GM23338 (cell line): ENCODE data around the gene SRP68. TPM values are rescaled to one million over a fixed set of nuclear protein-coding genes. Genes with fewer than 3 reads are reported as not detected.

Source experiments
- ATAC-seq: fragments of 200-7000 bp; cut with Tn5 transposase; 3 replicates; pipeline ENCODE4 v1.9.1; 2020
- DNase-seq: peaks from one replicate; pipeline ENCODE4 v3.0.0-alpha.2; 2015; ENCODE audit warnings: low spot score
- H2AFZ ChIP-seq: fragments of 200-600 bp; sonication (generic); 2 replicates; pipeline ENCODE4 v1.8.0; 2016; ENCODE audit warnings: antibody characterized with exemption, mild to moderate bottlenecking, moderate library complexity
- H3F3A ChIP-seq: fragments of 200-600 bp; sonication (generic); replicated peaks from 2 replicates; pipeline ENCODE4 v1.8.0; 2017; ENCODE audit warnings: antibody characterized with exemption, mixed run types, low read depth
- H3K27ac ChIP-seq: fragments of 200-600 bp; sonication (generic); 2 replicates; pipeline ENCODE4 v1.6.1; 2016; ENCODE audit warnings: low read depth
- H3K27me3 ChIP-seq: fragments of 200-600 bp; sonication (generic); 2 replicates; pipeline ENCODE4 v1.8.0; 2016; ENCODE audit warnings: mild to moderate bottlenecking, mixed run types, moderate library complexity; ENCODE audit not compliant: insufficient read depth
- H3K36me3 ChIP-seq: fragments of 200-600 bp; sonication (generic); 2 replicates; pipeline ENCODE4 v1.8.0; 2016; ENCODE audit warnings: mild to moderate bottlenecking; ENCODE audit not compliant: insufficient read depth
- H3K4me1 ChIP-seq: fragments of 200-600 bp; sonication (generic); 2 replicates; pipeline ENCODE4 v1.8.0; 2016; ENCODE audit warnings: mild to moderate bottlenecking, moderate library complexity; ENCODE audit not compliant: insufficient read depth
- H3K4me2 ChIP-seq: fragments of 200-600 bp; sonication (generic); 2 replicates; pipeline ENCODE4 v1.7.1; 2017; ENCODE audit warnings: mixed run types
- H3K4me3 ChIP-seq: fragments of 200-600 bp; sonication (generic); 2 replicates; pipeline ENCODE4 v1.6.1; 2016; ENCODE audit warnings: mixed run types
- H3K79me2 ChIP-seq: fragments of 200-600 bp; sonication (generic); replicated peaks from 2 replicates; pipeline ENCODE4 v1.8.0; 2017; ENCODE audit warnings: mild to moderate bottlenecking; ENCODE audit not compliant: insufficient read depth
- H3K9me2 ChIP-seq: fragments of 200-600 bp; sonication (generic); 2 replicates; pipeline ENCODE4 v1.8.0; 2017; ENCODE audit not compliant: insufficient read depth
- H4K20me1 ChIP-seq: fragments of 200-600 bp; sonication (generic); replicated peaks from 2 replicates; pipeline ENCODE4 v1.8.0; 2017; ENCODE audit warnings: mild to moderate bottlenecking; ENCODE audit not compliant: insufficient read depth
- H3K27ac Mint-ChIP-seq: 2 replicates; pipeline ENCODE4 v1.8.0; 2020; ENCODE audit warnings: inconsistent platforms, mild to moderate bottlenecking, moderate library complexity, mixed read lengths
- H3K27me3 Mint-ChIP-seq: 3 replicates; pipeline ENCODE4 v1.8.0; 2022; ENCODE audit warnings: low read depth, mild to moderate bottlenecking, moderate library complexity, mixed read lengths, inconsistent platforms; ENCODE audit not compliant: insufficient read depth, poor library complexity
- H3K36me3 Mint-ChIP-seq: 3 replicates; pipeline ENCODE4 v1.8.0; 2021; ENCODE audit warnings: low read depth, mild to moderate bottlenecking, inconsistent platforms, moderate library complexity, mixed read lengths
- H3K4me1 Mint-ChIP-seq: 3 replicates; pipeline ENCODE4 v1.8.0; 2020; ENCODE audit warnings: mild to moderate bottlenecking, inconsistent platforms, mixed read lengths
- H3K4me3 Mint-ChIP-seq: 3 replicates; pipeline ENCODE4 v1.8.0; 2021; ENCODE audit warnings: moderate library complexity, mild to moderate bottlenecking, inconsistent platforms, mixed read lengths
- H3K9me3 Mint-ChIP-seq: 3 replicates; pipeline ENCODE4 v1.8.0; 2020; ENCODE audit warnings: moderate library complexity, mild to moderate bottlenecking, inconsistent platforms, mixed read lengths
- CREB1 ChIP-seq: fragments of 250-450 bp; sonication (Bioruptor Pico); IDR thresholded peaks from 2 replicates; pipeline ENCODE4 v1.5.0; 2020; ENCODE audit warnings: low read depth, mild to moderate bottlenecking, moderate library complexity
- ETS1 ChIP-seq: IDR thresholded peaks from 2 replicates; pipeline ENCODE4 v1.6.1; 2016; ENCODE audit warnings: antibody characterized with exemption
- EZH2 ChIP-seq: fragments of 200-600 bp; sonication (generic); IDR thresholded peaks from one replicate; pipeline ENCODE4 v1.8.0; 2017; ENCODE audit warnings: antibody characterized with exemption, mild to moderate bottlenecking, low read depth; ENCODE audit not compliant: unreplicated experiment
- EZH2phosphoT487 ChIP-seq: fragments of 200-600 bp; sonication (generic); IDR thresholded peaks from one replicate; pipeline ENCODE4 v1.8.1; 2018; ENCODE audit warnings: antibody characterized with exemption; ENCODE audit not compliant: unreplicated experiment
- JUNB ChIP-seq: IDR thresholded peaks from one replicate; pipeline ENCODE4 v1.6.1; 2016; ENCODE audit warnings: antibody characterized with exemption; ENCODE audit not compliant: unreplicated experiment
- POLR2AphosphoS5 ChIP-seq: IDR thresholded peaks from 2 replicates; pipeline ENCODE4 v1.6.1; 2016; ENCODE audit warnings: antibody characterized with exemption, low read depth
- ZNF114 ChIP-seq: fragments of 250-450 bp; sonication (Bioruptor Pico); IDR thresholded peaks from 2 replicates; pipeline ENCODE4 v1.5.0; 2020; ENCODE audit warnings: mild to moderate bottlenecking, moderate library complexity
- polyA plus RNA-seq: library from polyadenylated mRNA; unstranded; fragments of >200 nt; fragmentation: Nextera tagmentation; extraction: Ambion mirVana; gene quantifications from 2 replicates; pipeline ENCODE4 v1.2.1, GENCODE V29; 2016
- total RNA-seq: library from RNA; depleted of rRNA; stranded (reverse); fragments of >200 nt; shearing (Covaris generic); gene quantifications from 2 replicates; pipeline ENCODE4 v1.2.3, GENCODE V29; 2014
- TF ChIP-seq, protein P1 (sequence below): IDR thresholded peaks from one replicate; pipeline ENCODE4 v1.6.1; 2018; ENCODE audit warnings: antibody characterized with exemption; ENCODE audit not compliant: unreplicated experiment
- TF ChIP-seq, protein P2 (sequence below): fragments of 250-450 bp; sonication (Bioruptor Pico); IDR thresholded peaks from 2 replicates; pipeline ENCODE4 v1.5.0; 2020; ENCODE audit warnings: mild to moderate bottlenecking, moderate library complexity
- TF ChIP-seq, protein P3 (sequence below), 2 experiments: fragments of 200-600 bp in 1 of 2; sonication (generic) in 1 of 2; conservative IDR thresholded peaks; 2 replicates each; pipeline versions ENCODE4 v1.5.1 to v1.6.1; 2016 to 2017; ENCODE audit warnings: antibody characterized with exemption in 2 of 2, low read depth in 2 of 2, mild to moderate bottlenecking in 2 of 2, moderate library complexity in 1 of 2

The SRP68 gene
- total and polyA plus RNA-seq, 2 experiments from 2014 or later = 30.7 to 62.8 TPM

DNA sequence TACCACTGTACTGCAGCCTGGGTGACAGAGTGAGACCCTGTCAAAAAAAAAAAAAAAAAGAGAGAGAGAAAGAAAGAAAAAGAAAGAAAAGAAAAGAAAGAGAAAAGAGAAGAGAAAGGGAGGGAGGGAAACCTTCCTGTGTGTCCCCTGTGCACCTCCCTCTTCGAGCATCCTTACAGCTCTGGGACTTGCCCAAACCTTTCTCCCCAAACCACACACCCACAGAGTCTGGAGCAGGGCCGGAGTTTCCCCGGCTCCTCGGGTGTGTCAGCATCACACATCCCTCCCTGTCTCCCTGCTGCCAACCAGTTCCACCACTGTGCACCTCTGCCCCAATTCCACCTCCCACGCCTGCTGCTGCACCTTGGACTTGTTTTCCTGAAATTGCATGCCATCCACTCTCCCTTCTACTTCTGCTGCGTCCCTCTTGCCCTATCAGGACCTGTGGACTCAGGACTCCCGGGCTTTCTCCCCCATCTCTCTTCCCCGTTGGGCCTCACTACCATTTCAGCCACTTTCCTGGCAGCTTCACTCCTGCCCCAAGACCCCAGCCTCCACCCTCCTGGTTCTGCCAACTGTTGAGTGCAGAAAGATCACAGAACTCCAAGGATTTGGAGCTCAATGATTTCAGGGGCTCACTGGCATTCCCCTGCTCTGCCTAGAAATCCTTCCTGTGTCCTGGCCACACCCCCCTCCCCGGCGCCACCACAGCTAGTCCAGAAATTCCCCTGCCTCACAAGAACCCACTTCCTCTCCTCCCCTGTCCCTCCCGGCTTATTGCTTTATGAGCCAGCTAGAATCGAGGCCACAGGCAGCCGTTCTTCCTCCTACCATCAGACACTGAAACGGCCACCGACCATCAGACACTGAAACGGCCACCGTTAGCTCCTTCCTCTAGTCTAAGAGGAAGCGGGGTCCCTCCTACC, 75.4 kb downstream of the SRP68 start (continued):
- no peak for TF ChIP-seq EZH2phosphoT487
- TF ChIP-seq CREB1 (CRISPR knock-in tag) = no peak
- TF ChIP-seq JUNB = no peak
- no peak for TF ChIP-seq EZH2

GRCh38 chr17:75995385-75995925, 76.9 kb downstream of the SRP68 start:
- TF ChIP-seq ZNF114 (CRISPR knock-in tag) (no peak), POLR2AphosphoS5 (no peak), ETS1 (no peak), JUNB (no peak)
- TF ChIP-seq, protein P1, sequence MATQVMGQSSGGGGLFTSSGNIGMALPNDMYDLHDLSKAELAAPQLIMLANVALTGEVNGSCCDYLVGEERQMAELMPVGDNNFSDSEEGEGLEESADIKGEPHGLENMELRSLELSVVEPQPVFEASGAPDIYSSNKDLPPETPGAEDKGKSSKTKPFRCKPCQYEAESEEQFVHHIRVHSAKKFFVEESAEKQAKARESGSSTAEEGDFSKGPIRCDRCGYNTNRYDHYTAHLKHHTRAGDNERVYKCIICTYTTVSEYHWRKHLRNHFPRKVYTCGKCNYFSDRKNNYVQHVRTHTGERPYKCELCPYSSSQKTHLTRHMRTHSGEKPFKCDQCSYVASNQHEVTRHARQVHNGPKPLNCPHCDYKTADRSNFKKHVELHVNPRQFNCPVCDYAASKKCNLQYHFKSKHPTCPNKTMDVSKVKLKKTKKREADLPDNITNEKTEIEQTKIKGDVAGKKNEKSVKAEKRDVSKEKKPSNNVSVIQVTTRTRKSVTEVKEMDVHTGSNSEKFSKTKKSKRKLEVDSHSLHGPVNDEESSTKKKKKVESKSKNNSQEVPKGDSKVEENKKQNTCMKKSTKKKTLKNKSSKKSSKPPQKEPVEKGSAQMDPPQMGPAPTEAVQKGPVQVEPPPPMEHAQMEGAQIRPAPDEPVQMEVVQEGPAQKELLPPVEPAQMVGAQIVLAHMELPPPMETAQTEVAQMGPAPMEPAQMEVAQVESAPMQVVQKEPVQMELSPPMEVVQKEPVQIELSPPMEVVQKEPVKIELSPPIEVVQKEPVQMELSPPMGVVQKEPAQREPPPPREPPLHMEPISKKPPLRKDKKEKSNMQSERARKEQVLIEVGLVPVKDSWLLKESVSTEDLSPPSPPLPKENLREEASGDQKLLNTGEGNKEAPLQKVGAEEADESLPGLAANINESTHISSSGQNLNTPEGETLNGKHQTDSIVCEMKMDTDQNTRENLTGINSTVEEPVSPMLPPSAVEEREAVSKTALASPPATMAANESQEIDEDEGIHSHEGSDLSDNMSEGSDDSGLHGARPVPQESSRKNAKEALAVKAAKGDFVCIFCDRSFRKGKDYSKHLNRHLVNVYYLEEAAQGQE = no peak
- TF ChIP-seq, protein P2, sequence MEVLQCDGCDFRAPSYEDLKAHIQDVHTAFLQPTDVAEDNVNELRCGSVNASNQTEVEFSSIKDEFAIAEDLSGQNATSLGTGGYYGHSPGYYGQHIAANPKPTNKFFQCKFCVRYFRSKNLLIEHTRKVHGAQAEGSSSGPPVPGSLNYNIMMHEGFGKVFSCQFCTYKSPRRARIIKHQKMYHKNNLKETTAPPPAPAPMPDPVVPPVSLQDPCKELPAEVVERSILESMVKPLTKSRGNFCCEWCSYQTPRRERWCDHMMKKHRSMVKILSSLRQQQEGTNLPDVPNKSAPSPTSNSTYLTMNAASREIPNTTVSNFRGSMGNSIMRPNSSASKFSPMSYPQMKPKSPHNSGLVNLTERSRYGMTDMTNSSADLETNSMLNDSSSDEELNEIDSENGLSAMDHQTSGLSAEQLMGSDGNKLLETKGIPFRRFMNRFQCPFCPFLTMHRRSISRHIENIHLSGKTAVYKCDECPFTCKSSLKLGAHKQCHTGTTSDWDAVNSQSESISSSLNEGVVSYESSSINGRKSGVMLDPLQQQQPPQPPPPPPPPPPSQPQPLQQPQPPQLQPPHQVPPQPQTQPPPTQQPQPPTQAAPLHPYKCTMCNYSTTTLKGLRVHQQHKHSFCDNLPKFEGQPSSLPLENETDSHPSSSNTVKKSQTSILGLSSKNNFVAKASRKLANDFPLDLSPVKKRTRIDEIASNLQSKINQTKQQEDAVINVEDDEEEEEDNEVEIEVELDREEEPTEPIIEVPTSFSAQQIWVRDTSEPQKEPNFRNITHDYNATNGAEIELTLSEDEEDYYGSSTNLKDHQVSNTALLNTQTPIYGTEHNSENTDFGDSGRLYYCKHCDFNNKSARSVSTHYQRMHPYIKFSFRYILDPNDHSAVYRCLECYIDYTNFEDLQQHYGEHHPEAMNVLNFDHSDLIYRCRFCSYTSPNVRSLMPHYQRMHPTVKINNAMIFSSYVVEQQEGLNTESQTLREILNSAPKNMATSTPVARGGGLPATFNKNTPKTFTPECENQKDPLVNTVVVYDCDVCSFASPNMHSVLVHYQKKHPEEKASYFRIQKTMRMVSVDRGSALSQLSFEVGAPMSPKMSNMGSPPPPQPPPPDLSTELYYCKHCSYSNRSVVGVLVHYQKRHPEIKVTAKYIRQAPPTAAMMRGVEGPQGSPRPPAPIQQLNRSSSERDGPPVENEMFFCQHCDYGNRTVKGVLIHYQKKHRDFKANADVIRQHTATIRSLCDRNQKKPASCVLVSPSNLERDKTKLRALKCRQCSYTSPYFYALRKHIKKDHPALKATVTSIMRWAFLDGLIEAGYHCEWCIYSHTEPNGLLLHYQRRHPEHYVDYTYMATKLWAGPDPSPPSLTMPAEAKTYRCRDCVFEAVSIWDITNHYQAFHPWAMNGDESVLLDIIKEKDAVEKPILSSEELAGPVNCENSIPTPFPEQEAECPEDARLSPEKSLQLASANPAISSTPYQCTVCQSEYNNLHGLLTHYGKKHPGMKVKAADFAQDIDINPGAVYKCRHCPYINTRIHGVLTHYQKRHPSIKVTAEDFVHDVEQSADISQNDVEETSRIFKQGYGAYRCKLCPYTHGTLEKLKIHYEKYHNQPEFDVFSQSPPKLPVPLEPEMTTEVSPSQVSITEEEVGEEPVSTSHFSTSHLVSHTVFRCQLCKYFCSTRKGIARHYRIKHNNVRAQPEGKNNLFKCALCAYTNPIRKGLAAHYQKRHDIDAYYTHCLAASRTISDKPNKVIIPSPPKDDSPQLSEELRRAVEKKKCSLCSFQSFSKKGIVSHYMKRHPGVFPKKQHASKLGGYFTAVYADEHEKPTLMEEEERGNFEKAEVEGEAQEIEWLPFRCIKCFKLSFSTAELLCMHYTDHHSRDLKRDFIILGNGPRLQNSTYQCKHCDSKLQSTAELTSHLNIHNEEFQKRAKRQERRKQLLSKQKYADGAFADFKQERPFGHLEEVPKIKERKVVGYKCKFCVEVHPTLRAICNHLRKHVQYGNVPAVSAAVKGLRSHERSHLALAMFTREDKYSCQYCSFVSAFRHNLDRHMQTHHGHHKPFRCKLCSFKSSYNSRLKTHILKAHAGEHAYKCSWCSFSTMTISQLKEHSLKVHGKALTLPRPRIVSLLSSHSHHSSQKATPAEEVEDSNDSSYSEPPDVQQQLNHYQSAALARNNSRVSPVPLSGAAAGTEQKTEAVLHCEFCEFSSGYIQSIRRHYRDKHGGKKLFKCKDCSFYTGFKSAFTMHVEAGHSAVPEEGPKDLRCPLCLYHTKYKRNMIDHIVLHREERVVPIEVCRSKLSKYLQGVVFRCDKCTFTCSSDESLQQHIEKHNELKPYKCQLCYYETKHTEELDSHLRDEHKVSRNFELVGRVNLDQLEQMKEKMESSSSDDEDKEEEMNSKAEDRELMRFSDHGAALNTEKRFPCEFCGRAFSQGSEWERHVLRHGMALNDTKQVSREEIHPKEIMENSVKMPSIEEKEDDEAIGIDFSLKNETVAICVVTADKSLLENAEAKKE (CRISPR knock-in tag) = no peak
- TF ChIP-seq, protein P3, sequence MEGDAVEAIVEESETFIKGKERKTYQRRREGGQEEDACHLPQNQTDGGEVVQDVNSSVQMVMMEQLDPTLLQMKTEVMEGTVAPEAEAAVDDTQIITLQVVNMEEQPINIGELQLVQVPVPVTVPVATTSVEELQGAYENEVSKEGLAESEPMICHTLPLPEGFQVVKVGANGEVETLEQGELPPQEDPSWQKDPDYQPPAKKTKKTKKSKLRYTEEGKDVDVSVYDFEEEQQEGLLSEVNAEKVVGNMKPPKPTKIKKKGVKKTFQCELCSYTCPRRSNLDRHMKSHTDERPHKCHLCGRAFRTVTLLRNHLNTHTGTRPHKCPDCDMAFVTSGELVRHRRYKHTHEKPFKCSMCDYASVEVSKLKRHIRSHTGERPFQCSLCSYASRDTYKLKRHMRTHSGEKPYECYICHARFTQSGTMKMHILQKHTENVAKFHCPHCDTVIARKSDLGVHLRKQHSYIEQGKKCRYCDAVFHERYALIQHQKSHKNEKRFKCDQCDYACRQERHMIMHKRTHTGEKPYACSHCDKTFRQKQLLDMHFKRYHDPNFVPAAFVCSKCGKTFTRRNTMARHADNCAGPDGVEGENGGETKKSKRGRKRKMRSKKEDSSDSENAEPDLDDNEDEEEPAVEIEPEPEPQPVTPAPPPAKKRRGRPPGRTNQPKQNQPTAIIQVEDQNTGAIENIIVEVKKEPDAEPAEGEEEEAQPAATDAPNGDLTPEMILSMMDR (conservative IDR thresholded peaks at IDR 0.05; ENCODE audit: low read depth in 2 of 2) = peak in 1 of 2 experiments; percentile 45; a peak in 2 of 4 replicates
- Histone ChIP-seq H2AFZ (no peak overlapping the region), H3K9me2 (no peaks in the 10 kb centered on the region), H3K27ac (no peak overlapping the region), H3F3A (0 out of 2 replicates have a peak, but pooled peaks cover 5% of the 10 kb centered on the region), H3K4me2 (no peak overlapping the region), H3K4me3 (no peak overlapping the region), H3K27me3 (no peaks in the 10 kb centered on the region), H3K79me2 (no peaks in the 10 kb centered on the region), H3K36me3 (no peaks in the 10 kb centered on the region), H3K4me1 (no peaks in the 10 kb centered on the region), H4K20me1 (no peaks in the 10 kb centered on the region)
- no peak overlapping the region for H3K4me3 Mint-ChIP-seq
- H3K9me3 Mint-ChIP-seq = no peaks in the 10 kb centered on the region
- H3K27me3 Mint-ChIP-seq = peaks cover 12% of the 10 kb centered on the region
- DNase-seq (no peak), ATAC-seq (no peak)
- H3K27ac Mint-ChIP-seq = no peak overlapping the region
- H3K36me3 Mint-ChIP-seq = peaks cover 26% of the 10 kb centered on the region
- H3K4me1 Mint-ChIP-seq = peaks cover 10% of the 10 kb centered on the region; the same call in 2 of the 3 replicates
